22Rv1 (cell line): ENCODE measurements around the gene ARL14EPL.

Experiments
- CTCF ChIP-seq: fragments of 450-650 bp; IDR thresholded peaks from 2 replicates; pipeline ENCODE4 v1.5.1; 2017; ENCODE audit warnings: mild to moderate bottlenecking
- ZFX ChIP-seq: fragments of 450-650 bp; IDR thresholded peaks from 2 replicates; pipeline ENCODE4 v1.6.1; 2017; ENCODE audit warnings: antibody characterized with exemption, borderline replicate concordance

- TF ChIP-seq CTCF = no peak
- no peak for TF ChIP-seq ZFX
These were observed 11.8 kb downstream of the ARL14EPL start for GRCh38 chr5:116044073-116044472.
